GM08714 (cell line): ENCODE results near the gene TPCN1.

Experiments used
- H3K4me3 ChIP-seq: fragments of 200-500 bp; sonication (Bioruptor generic); 2 replicates; pipeline ENCODE4 v1.5.1; 2014; ENCODE audit warnings: mild to moderate bottlenecking, low read length, inconsistent platforms
- ZNF274 ChIP-seq: IDR thresholded peaks from 2 replicates; pipeline ENCODE4 v1.6.1; 2012; ENCODE audit warnings: mild to moderate bottlenecking, low read depth, low read length

Gene TPCN1

GRCh38 chr12:113247123-113248050 lies 26.1 kb downstream of the TPCN1 start:
- TF ChIP-seq ZNF274, result no peak
- H3K4me3 ChIP-seq, result no peak overlapping the region

- H3K4me3 ChIP-seq, result no peak overlapping the region
- TF ChIP-seq ZNF274, result no peak
Measured at GRCh38 chr12:113248051-113248825, 27.0 kb downstream of the TPCN1 start.

GRCh38 chr12:113248842-113249435 lies 27.7 kb downstream of the TPCN1 start:
- no peak overlapping the region for H3K4me3 ChIP-seq
- no peak for TF ChIP-seq ZNF274

- H3K4me3 ChIP-seq, result no peak overlapping the region
- TF ChIP-seq ZNF274, result no peak
Measured at GRCh38 chr12:113249546-113249945, 28.3 kb downstream of the TPCN1 start.

GRCh38 chr12:113250045-113250444 lies 28.8 kb downstream of the TPCN1 start:
- H3K4me3 ChIP-seq, result no peak overlapping the region
- no peak for TF ChIP-seq ZNF274

GRCh38 chr12:113251404-113252070 lies 30.3 kb downstream of the TPCN1 start:
- no peak for TF ChIP-seq ZNF274

GRCh38 chr12:113252494-113252893 lies 31.2 kb downstream of the TPCN1 start:
- no peak for TF ChIP-seq ZNF274
- no peak overlapping the region for H3K4me3 ChIP-seq

More at GRCh38 chr12:113251404-113252070, 30.3 kb downstream of the TPCN1 start:
- H3K4me3 ChIP-seq, result no peak overlapping the region

GRCh38 chr12:113253532-113254285 lies 32.4 kb downstream of the TPCN1 start:
- no peak for TF ChIP-seq ZNF274
- H3K4me3 ChIP-seq, result no peak overlapping the region

GRCh38 chr12:113254298-113254697 lies 33.0 kb downstream of the TPCN1 start:
- TF ChIP-seq ZNF274, result no peak

GRCh38 chr12:113257564-113257963 lies 36.3 kb downstream of the TPCN1 start:
- no peak for TF ChIP-seq ZNF274
- no peak overlapping the region for H3K4me3 ChIP-seq

More at GRCh38 chr12:113254298-113254697, 33.0 kb downstream of the TPCN1 start:
- no peak overlapping the region for H3K4me3 ChIP-seq

GRCh38 chr12:113260127-113260526 lies 38.9 kb downstream of the TPCN1 start:
- H3K4me3 ChIP-seq, result no peak overlapping the region
- no peak for TF ChIP-seq ZNF274

- no peak overlapping the region for H3K4me3 ChIP-seq
- no peak for TF ChIP-seq ZNF274
Measured at GRCh38 chr12:113260636-113261300, 39.5 kb downstream of the TPCN1 start.
